ENCODE measurements around the gene PEX19.

- TF ChIP-seq CTCF (IDR thresholded peaks at IDR 0.05), result no peak
- TF ChIP-seq POLR2A (IDR thresholded peaks at IDR 0.05), result no peak
These were observed 40.3 kb upstream of the PEX19 start for GRCh38 chr1:160325252-160325651.
